ENCODE measurements around the gene SEMA3C. TPM values are rescaled to one million over a fixed set of nuclear protein-coding genes. Genes with fewer than 3 reads are reported as not detected.

SEMA3C gene
- total and polyA plus RNA-seq, 11 donors = 11.7 to 110 (median 67.6) TPM

GRCh38 chr7:80708123-80708522 lies 210.7 kb downstream of the SEMA3C start:
- Histone ChIP-seq H3K27ac (no peak overlapping the region), H3K36me3 (no peaks in the 10 kb centered on the region), H3K27me3 (no peaks in the 10 kb centered on the region), H3K4me3 (no peak overlapping the region), H3K4me1 (no peaks in the 10 kb centered on the region), H3K9me3 (no peaks in the 10 kb centered on the region)
- DNase-seq (no peak), ATAC-seq (no peak)
- TF ChIP-seq CTCF (IDR thresholded peaks at IDR 0.05) = no peak
- no peak for TF ChIP-seq POLR2A (IDR thresholded peaks at IDR 0.05)
- WGBS, 4 donors = 64 to 83% (median 74%) methylated on average over 2 of the region's 2 CpGs
- intact Hi-C loops (cut with DNase I) = loop anchor here in 5 of 10 donors (10.0 kb wide), 1 partner anchor 207 kb away; the partner anchor contains the start of gene SEMA3C (in 5 of the 5)

GRCh38 chr7:80707318-80707717 lies 211.5 kb downstream of the SEMA3C start:
- H3K4me3 ChIP-seq = no peak overlapping the region
- DNase-seq (no peak), ATAC-seq (no peak)
- no peaks in the 10 kb centered on the region for H3K9me3 ChIP-seq
- H3K36me3 ChIP-seq = no peaks in the 10 kb centered on the region
- 81 to 89% (median 87%) methylated on average over 1 of the region's 1 CpG for WGBS, 4 donors
- no peak for TF ChIP-seq CTCF (IDR thresholded peaks at IDR 0.05)
- TF ChIP-seq POLR2A (IDR thresholded peaks at IDR 0.05) = no peak
- intact Hi-C loops (cut with DNase I) = loop anchor here in 5 of 10 donors (10.0 kb wide), 1 partner anchor 207 kb away; the partner anchor contains the start of gene SEMA3C (in 5 of the 5)
- H3K27me3 ChIP-seq = no peaks in the 10 kb centered on the region
- no peaks in the 10 kb centered on the region for H3K4me1 ChIP-seq
- H3K27ac ChIP-seq = no peak overlapping the region

GRCh38 chr7:80705130-80705781 lies 213.6 kb downstream of the SEMA3C start:
- 70 to 82% (median 78%) methylated on average over 2 of the region's 2 CpGs for WGBS, 4 donors
- H3K36me3 ChIP-seq = no peaks in the 10 kb centered on the region
- H3K27ac ChIP-seq = no peak overlapping the region
- ATAC-seq (no peak), DNase-seq (no peak)
- no peaks in the 10 kb centered on the region for H3K27me3 ChIP-seq
- H3K9me3 ChIP-seq = no peaks in the 10 kb centered on the region
- no peak for TF ChIP-seq POLR2A (IDR thresholded peaks at IDR 0.05)
- no peak for TF ChIP-seq CTCF (IDR thresholded peaks at IDR 0.05)
- H3K4me1 ChIP-seq = peaks cover 0 to under 1% (median 0%) of the 10 kb centered on the region in 12 donors
- H3K4me3 ChIP-seq = no peak overlapping the region
- intact Hi-C loops (cut with DNase I) = loop anchor here in 5 of 10 donors (10.0 kb wide), 1 partner anchor 210 kb away; the partner anchor contains the start of gene SEMA3C (in 5 of the 5)

- Histone ChIP-seq H3K4me1 (peaks cover 0 to 12% (median 4%) of the 10 kb centered on the region in 12 donors), H3K36me3 (no peaks in the 10 kb centered on the region), H3K27ac (no peak overlapping the region), H3K9me3 (no peaks in the 10 kb centered on the region), H3K4me3 (no peak overlapping the region), H3K27me3 (no peaks in the 10 kb centered on the region)
- ATAC-seq (no peak), DNase-seq (no peak)
- 67 to 89% (median 69%) methylated on average over 1 of the region's 1 CpG for WGBS, 4 donors
- intact Hi-C loops (cut with DNase I) = loop anchor here in 8 of 10 donors (5.0 to 10.0 kb wide), 6 partner anchors 212 to 769 kb away; partner anchors contain the start of gene SEMA3C (in 6 of the 8)
- no peak for TF ChIP-seq POLR2A (IDR thresholded peaks at IDR 0.05)
- no peak for TF ChIP-seq CTCF (IDR thresholded peaks at IDR 0.05)
Observed at GRCh38 chr7:80703272-80703671, 215.6 kb downstream of the SEMA3C start.
